ENCODE data around the gene CFAP20DC.
"Not testable (repeated sequence)": the region's sequence is repeated elsewhere in the genome, so short reads cannot be mapped to it uniquely, and the experiment has no call there.

Gene CFAP20DC

DNA sequence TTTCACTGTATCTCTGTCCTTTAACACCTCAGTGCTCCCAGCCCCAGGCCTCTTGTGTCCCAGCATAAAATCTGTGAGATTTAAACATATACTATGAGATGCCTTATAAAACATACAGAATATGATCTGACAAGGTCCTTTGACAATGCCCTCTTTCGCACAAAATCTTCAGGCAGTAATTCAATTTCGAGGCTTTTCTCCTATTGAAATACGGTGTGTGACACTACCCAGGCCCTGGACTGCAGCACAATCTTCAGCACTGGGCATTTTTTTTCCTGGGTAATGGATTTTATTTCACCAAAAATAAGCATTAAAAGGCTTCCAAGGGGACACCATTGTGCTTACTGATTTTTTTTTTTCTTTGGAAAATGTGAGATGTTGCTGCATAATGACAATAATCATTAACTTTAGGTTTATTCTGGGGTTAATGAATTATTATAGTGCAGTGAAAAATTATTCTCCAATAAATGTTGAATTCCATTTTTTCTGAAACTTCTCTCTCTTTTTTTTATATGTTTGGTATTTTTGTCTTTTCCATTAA is 342.4 kb downstream of the CFAP20DC start:
- no peaks in the 10 kb centered on the region for H3K36me3 ChIP-seq (ENCODE audit: control insufficient read depth in 1 of 2, insufficient read depth in 2 of 2, low read depth in 1 of 2, low read length in 2 of 2)
- DNase-seq, result no peak
- no peak overlapping the region for H3K18ac ChIP-seq (ENCODE audit: low read depth in 1 of 2, low read length in 2 of 2)
- no peaks in the 10 kb centered on the region for H3K4me1 ChIP-seq (ENCODE audit: control insufficient read depth, insufficient read depth, low read depth, low read length)
- no peak overlapping the region for H2BK120ac ChIP-seq (ENCODE audit: low read depth, low read length)
- no peak overlapping the region for H4K8ac ChIP-seq (ENCODE audit: low read length)
- H3K4me2 ChIP-seq (ENCODE audit: low read length, poor library complexity, severe bottlenecking), result no peak overlapping the region
- H3K14ac ChIP-seq (ENCODE audit: low read length in 2 of 2), result no peak overlapping the region
- no peak overlapping the region for H3K27ac ChIP-seq (ENCODE audit: low read length, poor library complexity, severe bottlenecking)
- no peak overlapping the region for H3K9ac ChIP-seq (ENCODE audit: low read length)
- H3K79me1 ChIP-seq (replicated peaks; ENCODE audit: low read length, poor library complexity, severe bottlenecking), result no peaks in the 10 kb centered on the region
- no peak overlapping the region for H3K4ac ChIP-seq (ENCODE audit: low read depth in 1 of 2, low read length in 2 of 2)
- no peak overlapping the region for H3K4me3 ChIP-seq (ENCODE audit: insufficient read depth in 1 of 2, low read depth in 1 of 2, low read length in 2 of 2)
- no peak overlapping the region for H2BK12ac ChIP-seq (ENCODE audit: low read length in 2 of 2)
- H2BK15ac ChIP-seq (ENCODE audit: low read depth, poor library complexity, severe bottlenecking), result no peak overlapping the region
- no peak overlapping the region for H2BK5ac ChIP-seq (ENCODE audit: low read depth, low read length, poor library complexity, severe bottlenecking)
- H3K27me3 ChIP-seq (ENCODE audit: control insufficient read depth in 1 of 2, insufficient read depth in 1 of 2, low read length in 2 of 2), result no peaks in the 10 kb centered on the region
- H2AFZ ChIP-seq (ENCODE audit: low read depth, low read length), result no peak overlapping the region
- WGBS, result 79% methylated on average over 3 of the region's 3 CpGs
- no peak overlapping the region for H4K91ac ChIP-seq (ENCODE audit: low read length)
- no peak overlapping the region for H3K23ac ChIP-seq (ENCODE audit: low read length in 2 of 2)
- no peak overlapping the region for H2AK5ac ChIP-seq (ENCODE audit: low read length, severe bottlenecking)
- peaks cover 2% of the 10 kb centered on the region for H3K9me3 ChIP-seq (ENCODE audit: control insufficient read depth, low read length)

DNA sequence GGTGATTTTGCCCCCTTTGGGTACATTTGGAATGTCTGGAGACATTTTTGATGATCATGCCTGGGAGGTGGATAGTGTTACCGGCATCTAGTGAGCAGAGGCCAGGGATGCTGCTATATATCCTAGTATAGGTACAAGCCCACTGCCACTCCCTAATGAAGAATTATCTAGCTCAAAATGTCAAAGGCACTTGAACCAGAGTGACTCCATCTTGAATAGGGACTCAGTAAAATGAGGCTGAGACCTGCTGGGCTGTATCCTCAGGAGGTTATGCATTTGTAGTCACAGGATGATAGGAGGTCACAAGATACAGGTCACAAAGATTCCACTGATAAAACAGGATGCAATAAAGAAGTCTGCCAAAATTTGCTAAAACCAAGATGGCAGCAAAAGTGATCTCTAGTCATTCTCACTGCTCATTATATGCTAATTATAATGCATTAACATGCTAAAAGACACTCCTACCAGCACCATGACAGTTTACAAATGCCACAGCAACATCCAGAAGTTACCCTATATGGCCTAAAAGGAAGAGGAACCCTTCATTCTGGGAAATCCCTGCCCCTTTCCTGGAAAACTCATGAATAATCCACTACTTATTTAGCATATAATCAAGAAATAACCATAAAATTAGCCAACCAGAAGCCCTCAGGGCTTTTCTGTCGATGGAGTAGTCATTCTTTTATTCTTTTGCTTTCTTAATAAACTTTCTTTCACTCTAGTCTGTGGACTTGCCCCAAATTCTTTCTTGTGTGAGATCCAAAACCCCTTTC is 343.2 kb downstream of the CFAP20DC start:
- Histone ChIP-seq H2BK12ac (ENCODE audit: low read length in 2 of 2) (no peak overlapping the region), H2BK15ac (ENCODE audit: low read depth, poor library complexity, severe bottlenecking) (no peak overlapping the region), H3K18ac (ENCODE audit: low read depth in 1 of 2, low read length in 2 of 2) (no peak overlapping the region), H3K79me1 (replicated peaks; ENCODE audit: low read length, poor library complexity, severe bottlenecking) (no peaks in the 10 kb centered on the region), H3K4me1 (ENCODE audit: control insufficient read depth, insufficient read depth, low read depth, low read length) (no peaks in the 10 kb centered on the region), H3K4ac (ENCODE audit: low read depth in 1 of 2, low read length in 2 of 2) (no peak overlapping the region), H3K14ac (ENCODE audit: low read length in 2 of 2) (no peak overlapping the region), H3K27ac (ENCODE audit: low read length, poor library complexity, severe bottlenecking) (no peak overlapping the region), H4K8ac (ENCODE audit: low read length) (no peak overlapping the region), H3K9ac (ENCODE audit: low read length) (no peak overlapping the region), H3K23ac (ENCODE audit: low read length in 2 of 2) (no peak overlapping the region), H2AK5ac (ENCODE audit: low read length, severe bottlenecking) (no peak overlapping the region), H3K4me3 (ENCODE audit: insufficient read depth in 1 of 2, low read depth in 1 of 2, low read length in 2 of 2) (no peak overlapping the region), H3K36me3 (ENCODE audit: control insufficient read depth in 1 of 2, insufficient read depth in 2 of 2, low read depth in 1 of 2, low read length in 2 of 2) (no peaks in the 10 kb centered on the region), H3K27me3 (ENCODE audit: control insufficient read depth in 1 of 2, insufficient read depth in 1 of 2, low read length in 2 of 2) (no peaks in the 10 kb centered on the region), H3K9me3 (ENCODE audit: control insufficient read depth, low read length) (peaks cover 2% of the 10 kb centered on the region), H2BK120ac (ENCODE audit: low read depth, low read length) (no peak overlapping the region), H4K91ac (ENCODE audit: low read length) (no peak overlapping the region), H2AFZ (ENCODE audit: low read depth, low read length) (no peak overlapping the region), H2BK5ac (ENCODE audit: low read depth, low read length, poor library complexity, severe bottlenecking) (no peak overlapping the region), H3K4me2 (ENCODE audit: low read length, poor library complexity, severe bottlenecking) (no peak overlapping the region)
- DNase-seq, result no peak
- WGBS, result 91% methylated on average over 2 of the region's 2 CpGs

DNA sequence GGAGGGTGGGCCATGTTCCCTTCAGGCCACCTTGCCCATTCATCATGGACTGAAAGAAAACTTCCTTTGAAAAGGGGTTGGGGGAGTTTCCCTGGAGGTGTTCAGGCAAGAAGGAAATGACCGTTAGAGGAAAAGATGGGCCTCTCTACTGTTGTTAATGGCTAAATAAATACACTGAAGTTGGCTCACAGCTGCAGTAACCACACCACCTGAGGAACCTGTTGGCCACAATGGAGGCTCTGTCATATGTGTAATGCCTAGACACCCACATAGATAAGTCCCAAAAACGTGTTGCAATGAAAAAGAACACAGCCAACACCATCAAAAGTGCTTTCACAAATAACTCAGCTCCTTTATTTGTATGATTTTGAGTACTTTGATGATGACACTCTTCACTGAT is 345.1 kb downstream of the CFAP20DC start:
- Histone ChIP-seq H3K23ac (ENCODE audit: low read length in 2 of 2) (no peak overlapping the region), H2BK15ac (ENCODE audit: low read depth, poor library complexity, severe bottlenecking) (no peak overlapping the region), H3K4me2 (ENCODE audit: low read length, poor library complexity, severe bottlenecking) (no peak overlapping the region), H2AFZ (ENCODE audit: low read depth, low read length) (no peak overlapping the region), H3K14ac (ENCODE audit: low read length in 2 of 2) (no peak overlapping the region), H3K4me3 (ENCODE audit: insufficient read depth in 1 of 2, low read depth in 1 of 2, low read length in 2 of 2) (no peak overlapping the region), H3K27ac (ENCODE audit: low read length, poor library complexity, severe bottlenecking) (no peak overlapping the region), H2BK12ac (ENCODE audit: low read length in 2 of 2) (no peak overlapping the region), H4K8ac (ENCODE audit: low read length) (no peak overlapping the region), H3K4me1 (ENCODE audit: control insufficient read depth, insufficient read depth, low read depth, low read length) (no peaks in the 10 kb centered on the region), H3K9ac (ENCODE audit: low read length) (no peak overlapping the region), H2AK5ac (ENCODE audit: low read length, severe bottlenecking) (no peak overlapping the region), H3K18ac (ENCODE audit: low read depth in 1 of 2, low read length in 2 of 2) (no peak overlapping the region), H3K9me3 (ENCODE audit: control insufficient read depth, low read length) (no peaks in the 10 kb centered on the region), H2BK120ac (ENCODE audit: low read depth, low read length) (no peak overlapping the region), H2BK5ac (ENCODE audit: low read depth, low read length, poor library complexity, severe bottlenecking) (no peak overlapping the region), H3K4ac (ENCODE audit: low read depth in 1 of 2, low read length in 2 of 2) (no peak overlapping the region), H3K36me3 (ENCODE audit: control insufficient read depth in 1 of 2, insufficient read depth in 2 of 2, low read depth in 1 of 2, low read length in 2 of 2) (no peaks in the 10 kb centered on the region), H3K27me3 (ENCODE audit: control insufficient read depth in 1 of 2, insufficient read depth in 1 of 2, low read length in 2 of 2) (no peaks in the 10 kb centered on the region), H4K91ac (ENCODE audit: low read length) (no peak overlapping the region), H3K79me1 (replicated peaks; ENCODE audit: low read length, poor library complexity, severe bottlenecking) (no peaks in the 10 kb centered on the region)
- 88% methylated on average over 1 of the region's 2 CpGs for WGBS
- DNase-seq, result no peak

DNA sequence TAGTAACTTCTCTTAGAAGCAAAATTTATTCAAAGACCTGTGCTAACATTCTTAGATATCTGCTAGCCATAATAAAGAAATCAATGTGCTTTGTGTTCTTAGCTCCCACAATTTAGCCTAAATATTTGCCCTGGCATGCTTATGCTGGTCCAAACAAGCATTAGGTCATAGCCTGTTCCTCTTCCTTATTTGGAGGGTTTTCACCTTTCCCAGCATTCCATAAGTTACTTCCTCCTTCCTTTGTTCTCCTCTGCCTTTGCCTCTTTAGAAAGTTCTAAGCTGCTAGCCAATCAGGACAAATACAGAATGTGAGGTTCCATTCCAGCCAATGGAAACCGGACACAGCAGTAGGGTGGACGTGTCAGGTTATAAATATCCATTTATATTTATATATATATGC is 345.5 kb downstream of the CFAP20DC start:
- H3K14ac ChIP-seq (ENCODE audit: low read length in 2 of 2), result not testable (repeated sequence)

More for the DNA sequence above, 345.5 kb downstream of the CFAP20DC start:
- H3K27me3 ChIP-seq (ENCODE audit: control insufficient read depth in 1 of 2, insufficient read depth in 1 of 2, low read length in 2 of 2); H2BK15ac ChIP-seq (ENCODE audit: low read depth, poor library complexity, severe bottlenecking); H3K79me1 ChIP-seq (replicated peaks; ENCODE audit: low read length, poor library complexity, severe bottlenecking); H3K4me3 ChIP-seq (ENCODE audit: insufficient read depth in 1 of 2, low read depth in 1 of 2, low read length in 2 of 2); H4K91ac ChIP-seq (ENCODE audit: low read length); DNase-seq; H4K8ac ChIP-seq (ENCODE audit: low read length); H2AK5ac ChIP-seq (ENCODE audit: low read length, severe bottlenecking); H3K4me2 ChIP-seq (ENCODE audit: low read length, poor library complexity, severe bottlenecking); H2AFZ ChIP-seq (ENCODE audit: low read depth, low read length); H2BK12ac ChIP-seq (ENCODE audit: low read length in 2 of 2); H3K4ac ChIP-seq (ENCODE audit: low read depth in 1 of 2, low read length in 2 of 2); H3K9ac ChIP-seq (ENCODE audit: low read length); H3K18ac ChIP-seq (ENCODE audit: low read depth in 1 of 2, low read length in 2 of 2); H3K36me3 ChIP-seq (ENCODE audit: control insufficient read depth in 1 of 2, insufficient read depth in 2 of 2, low read depth in 1 of 2, low read length in 2 of 2); H3K4me1 ChIP-seq (ENCODE audit: control insufficient read depth, insufficient read depth, low read depth, low read length); H3K9me3 ChIP-seq (ENCODE audit: control insufficient read depth, low read length); H2BK120ac ChIP-seq (ENCODE audit: low read depth, low read length); H3K27ac ChIP-seq (ENCODE audit: low read length, poor library complexity, severe bottlenecking); H2BK5ac ChIP-seq (ENCODE audit: low read depth, low read length, poor library complexity, severe bottlenecking); H3K23ac ChIP-seq (ENCODE audit: low read length in 2 of 2): not testable (repeated sequence)
- no CpG with 5 or more reads among the region's 2 CpGs for WGBS
